Stimulated activated CD8-positive, alpha-beta memory T cell treated with anti-CD3 and anti-CD28 coated beads, Interleukin-7, amount 100 ng/mL, for 4 hours (primary cell): Measurements from ENCODE around the gene PPP2R3C.
"Not testable (repeated sequence)": the region's sequence is repeated elsewhere in the genome, so short reads cannot be mapped to it uniquely, and the experiment has no call there.

Experiments used
- DNase-seq, 2 donors: peaks; one replicate each; pipeline ENCODE4 v3.0.0-alpha.2; 2020; ENCODE audit warnings: low read depth in 2 of 2

Gene PPP2R3C

GRCh38 chr14:35052637-35053036 lies 69.2 kb downstream of the PPP2R3C start:
- no peak for DNase-seq

- no peak for DNase-seq
Observed at GRCh38 chr14:35051796-35052195, 70.0 kb downstream of the PPP2R3C start.

- no peak for DNase-seq
Observed at GRCh38 chr14:35050652-35051051, 71.1 kb downstream of the PPP2R3C start.

- no peak for DNase-seq
Observed at GRCh38 chr14:35047976-35048513, 73.7 kb downstream of the PPP2R3C start.

- no peak for DNase-seq
Observed at GRCh38 chr14:35046751-35047536, 74.8 kb downstream of the PPP2R3C start.

GRCh38 chr14:35046048-35046750 lies 75.6 kb downstream of the PPP2R3C start, which contains the start of gene FAM177A1:
FAM177A1 (plus strand) TSS chr14:35046272; CDS start chr14:35046464, 192 bp downstream.
- peak; percentile 97 to 98 for DNase-seq

GRCh38 chr14:35045798-35046047 lies 76.1 kb downstream of the PPP2R3C start:
- DNase-seq: no peak

GRCh38 chr14:35044939-35045797 lies 76.6 kb downstream of the PPP2R3C start:
- DNase-seq: no peak

- no peak for DNase-seq
Observed at GRCh38 chr14:35043046-35043445, 78.7 kb downstream of the PPP2R3C start.

GRCh38 chr14:35042632-35043031 lies 79.2 kb downstream of the PPP2R3C start:
- DNase-seq: no peak

GRCh38 chr14:35038312-35038711 lies 83.5 kb downstream of the PPP2R3C start:
- not testable (repeated sequence) for DNase-seq
